ENCODE results near the gene CUBN.

GRCh38 chr10:16789261-16789660 lies 340.4 kb downstream of the CUBN start:
- TF ChIP-seq POLR2A (IDR thresholded peaks at IDR 0.05), result no peak
- TF ChIP-seq CTCF (IDR thresholded peaks at IDR 0.05), result no peak
